Aorta (tissue), 5 donors: ENCODE data around the gene TTC7B. TPM values are rescaled to one million over a fixed set of nuclear protein-coding genes. Genes with fewer than 3 reads are reported as not detected.

ENCODE experiments used
- ATAC-seq: fragments of 200-7000 bp; cut with Tn5 transposase; one replicate; pipeline ENCODE4 v1.9.1; 2022; ENCODE audit warnings: moderate library complexity; ENCODE audit not compliant: low FRiP score
- DNase-seq, 2 donors: peaks; one replicate each; pipeline ENCODE4 v3.0.0-alpha.2; 2020
- H3K27ac ChIP-seq, 2 donors: one replicate each; pipeline ENCODE4 v1.5.1; 2013; ENCODE audit warnings: low read length in 2 of 2, mild to moderate bottlenecking in 2 of 2, moderate library complexity in 2 of 2, control low read depth in 1 of 2, inconsistent platforms in 1 of 2, low read depth in 1 of 2
- H3K27me3 ChIP-seq, 2 donors: one replicate each; pipeline ENCODE4 v1.6.1; 2013; ENCODE audit warnings: control low read depth in 1 of 2, low read length in 1 of 2, mild to moderate bottlenecking in 1 of 2, moderate library complexity in 1 of 2; ENCODE audit not compliant: insufficient read depth in 2 of 2, control insufficient read depth in 1 of 2
- H3K36me3 ChIP-seq, 2 donors: one replicate each; pipeline ENCODE4 v1.6.1; 2013; ENCODE audit warnings: control low read depth in 1 of 2, low read length in 1 of 2, mild to moderate bottlenecking in 1 of 2; ENCODE audit not compliant: insufficient read depth in 2 of 2, control insufficient read depth in 1 of 2
- H3K4me1 ChIP-seq, 2 donors: one replicate each; pipeline ENCODE4 v1.6.1; 2013; ENCODE audit warnings: low read length in 2 of 2, control low read depth in 1 of 2, mild to moderate bottlenecking in 1 of 2, moderate library complexity in 1 of 2; ENCODE audit not compliant: insufficient read depth in 2 of 2, control insufficient read depth in 1 of 2
- H3K4me3 ChIP-seq, 2 donors: one replicate each; pipeline ENCODE4 v1.5.1; 2013; ENCODE audit warnings: low read length in 2 of 2, control low read depth in 1 of 2, mild to moderate bottlenecking in 1 of 2
- H3K9me3 ChIP-seq: one replicate; pipeline ENCODE4 v1.6.1; 2013; ENCODE audit warnings: mild to moderate bottlenecking, low read length; ENCODE audit not compliant: control insufficient read depth
- WGBS, 2 donors: extraction: QIAGEN DNeasy Blood & Tissue Kit; methylation state at CpG; one replicate each; pipeline ENCODE4 v1.1.7; 2013; 5-methylcytosine and 5-hydroxymethylcytosine counted together
- intact Hi-C, 2 donors: fragments of 100-400 bp; cut with DNase I; formaldehyde crosslinking; loops; one replicate each; pipeline versions ENCODE4 v1.14.2 to v1.15.0; 2022
- polyA plus RNA-seq, 2 donors: library from polyadenylated mRNA; stranded (reverse); fragments of 200-250 nt; gene quantifications; one replicate each; pipeline ENCODE4 v1.2.3, GENCODE V29; 2013
- total RNA-seq, 2 donors: library from RNA; stranded (reverse); fragmentation: NEBNext Ultra II Directional; extraction: Animal tissue kit (Norgen Biotek cat#: 25700); gene quantifications; one replicate each; pipeline ENCODE4 v1.2.1, GENCODE V29; 2021
- donor health status: healthy with polysubstance abuse.
- donor health status: Bipolar disorder and iron deficiency.
- donor health status: DM: no; HTN: no; CAD: no.
- donor health status: DM: no; HTN: no; CAD: no.
- donor health status: DM: yes; HTN: yes; CAD: no.

The TTC7B gene
- total and polyA plus RNA-seq, 4 donors: 17.9 to 57.4 (median 40.1) TPM

GRCh38 chr14:90740081-90740480 lies 76.1 kb downstream of the TTC7B start:
- Histone ChIP-seq H3K36me3 (no peaks in the 10 kb centered on the region), H3K4me3 (no peak overlapping the region), H3K27me3 (no peaks in the 10 kb centered on the region), H3K9me3 (no peaks in the 10 kb centered on the region), H3K27ac (no peak overlapping the region), H3K4me1 (peaks cover 0 to 3% of the 10 kb centered on the region in 2 donors)
- WGBS, 2 donors: 45 to 49% methylated on average over 8 of the region's 8 CpGs
- ATAC-seq (no peak), DNase-seq (no peak)
- intact Hi-C loops: no loop called here

GRCh38 chr14:90739318-90740068 lies 76.7 kb downstream of the TTC7B start:
- Histone ChIP-seq H3K36me3 (no peaks in the 10 kb centered on the region), H3K4me1 (peaks cover 0 to 3% of the 10 kb centered on the region in 2 donors), H3K27ac (no peak overlapping the region), H3K4me3 (no peak overlapping the region), H3K27me3 (no peaks in the 10 kb centered on the region), H3K9me3 (no peaks in the 10 kb centered on the region)
- DNase-seq (no peak), ATAC-seq (no peak)
- intact Hi-C loops: no loop called here
- 79 to 84% methylated on average over 6 of the region's 6 CpGs for WGBS, 2 donors

GRCh38 chr14:90733139-90733808 lies 83.0 kb downstream of the TTC7B start:
- H3K4me3 ChIP-seq: no peak overlapping the region
- DNase-seq (no peak), ATAC-seq (no peak)
- H3K4me1 ChIP-seq: no peaks in the 10 kb centered on the region
- H3K36me3 ChIP-seq: no peaks in the 10 kb centered on the region
- intact Hi-C loops: no loop called here
- no peaks in the 10 kb centered on the region for H3K9me3 ChIP-seq
- 40 to 55% methylated on average over 16 of the region's 16 CpGs for WGBS, 2 donors
- H3K27ac ChIP-seq: no peak overlapping the region
- H3K27me3 ChIP-seq: no peaks in the 10 kb centered on the region

GRCh38 chr14:90732718-90733117 lies 83.5 kb downstream of the TTC7B start:
- WGBS, 2 donors: 73 to 86% methylated on average over 7 of the region's 7 CpGs
- H3K4me3 ChIP-seq: no peak overlapping the region
- no peak overlapping the region for H3K27ac ChIP-seq
- no peaks in the 10 kb centered on the region for H3K36me3 ChIP-seq
- H3K4me1 ChIP-seq: no peaks in the 10 kb centered on the region
- ATAC-seq (no peak), DNase-seq (no peak)
- intact Hi-C loops: no loop called here
- no peaks in the 10 kb centered on the region for H3K9me3 ChIP-seq
- no peaks in the 10 kb centered on the region for H3K27me3 ChIP-seq

GRCh38 chr14:90732139-90732538 lies 84.1 kb downstream of the TTC7B start:
- no peak overlapping the region for H3K4me3 ChIP-seq
- ATAC-seq (no peak), DNase-seq (no peak)
- H3K27ac ChIP-seq: no peak overlapping the region
- H3K27me3 ChIP-seq: no peaks in the 10 kb centered on the region
- H3K9me3 ChIP-seq: no peaks in the 10 kb centered on the region
- H3K36me3 ChIP-seq: no peaks in the 10 kb centered on the region
- 88 to 91% methylated on average over 4 of the region's 4 CpGs for WGBS, 2 donors
- intact Hi-C loops: no loop called here
- no peaks in the 10 kb centered on the region for H3K4me1 ChIP-seq

GRCh38 chr14:90731487-90731886 lies 84.7 kb downstream of the TTC7B start:
- Histone ChIP-seq H3K9me3 (no peaks in the 10 kb centered on the region), H3K4me3 (no peak overlapping the region), H3K36me3 (no peaks in the 10 kb centered on the region), H3K27ac (no peak overlapping the region), H3K4me1 (no peaks in the 10 kb centered on the region), H3K27me3 (no peaks in the 10 kb centered on the region)
- 91 to 92% methylated on average over 11 of the region's 11 CpGs for WGBS, 2 donors
- ATAC-seq (no peak), DNase-seq (no peak)
- intact Hi-C loops: no loop called here

- Histone ChIP-seq H3K4me1 (no peaks in the 10 kb centered on the region), H3K4me3 (no peak overlapping the region), H3K9me3 (no peaks in the 10 kb centered on the region), H3K36me3 (no peaks in the 10 kb centered on the region), H3K27ac (no peak overlapping the region), H3K27me3 (no peaks in the 10 kb centered on the region)
- 96 to 98% methylated on average over 9 of the region's 9 CpGs for WGBS, 2 donors
- no peak for DNase-seq
- ATAC-seq: no peak
- intact Hi-C loops: no loop called here
Observed at GRCh38 chr14:90730206-90730766, 85.9 kb downstream of the TTC7B start.

- WGBS, 2 donors: 21 to 29% methylated on average over 5 of the region's 5 CpGs
- ATAC-seq: no peak
Observed at GRCh38 chr14:90728951-90729350, 87.3 kb downstream of the TTC7B start.

GRCh38 chr14:90727082-90727481 lies 89.1 kb downstream of the TTC7B start:
- H3K36me3 ChIP-seq: no peaks in the 10 kb centered on the region
- no peak overlapping the region for H3K4me3 ChIP-seq
- intact Hi-C loops: no loop called here
- DNase-seq (no peak), ATAC-seq (no peak)
- H3K4me1 ChIP-seq: no peaks in the 10 kb centered on the region
- no peaks in the 10 kb centered on the region for H3K27me3 ChIP-seq
- WGBS, 2 donors: 96% methylated on average over 13 of the region's 13 CpGs
- no peaks in the 10 kb centered on the region for H3K9me3 ChIP-seq
- no peak overlapping the region for H3K27ac ChIP-seq

More at GRCh38 chr14:90728951-90729350, 87.3 kb downstream of the TTC7B start:
- no peak for DNase-seq
- Histone ChIP-seq H3K4me3 (no peak overlapping the region), H3K4me1 (no peaks in the 10 kb centered on the region), H3K27me3 (no peaks in the 10 kb centered on the region), H3K27ac (no peak overlapping the region), H3K36me3 (no peaks in the 10 kb centered on the region), H3K9me3 (no peaks in the 10 kb centered on the region)
- intact Hi-C loops: no loop called here
